ENCODE results near the gene GTPBP4. TPM values are rescaled to one million over a fixed set of nuclear protein-coding genes. Genes with fewer than 3 reads are reported as not detected.

The GTPBP4 gene
- total RNA-seq, 1 experiment from 2014 or later: 44.6 TPM

DNA sequence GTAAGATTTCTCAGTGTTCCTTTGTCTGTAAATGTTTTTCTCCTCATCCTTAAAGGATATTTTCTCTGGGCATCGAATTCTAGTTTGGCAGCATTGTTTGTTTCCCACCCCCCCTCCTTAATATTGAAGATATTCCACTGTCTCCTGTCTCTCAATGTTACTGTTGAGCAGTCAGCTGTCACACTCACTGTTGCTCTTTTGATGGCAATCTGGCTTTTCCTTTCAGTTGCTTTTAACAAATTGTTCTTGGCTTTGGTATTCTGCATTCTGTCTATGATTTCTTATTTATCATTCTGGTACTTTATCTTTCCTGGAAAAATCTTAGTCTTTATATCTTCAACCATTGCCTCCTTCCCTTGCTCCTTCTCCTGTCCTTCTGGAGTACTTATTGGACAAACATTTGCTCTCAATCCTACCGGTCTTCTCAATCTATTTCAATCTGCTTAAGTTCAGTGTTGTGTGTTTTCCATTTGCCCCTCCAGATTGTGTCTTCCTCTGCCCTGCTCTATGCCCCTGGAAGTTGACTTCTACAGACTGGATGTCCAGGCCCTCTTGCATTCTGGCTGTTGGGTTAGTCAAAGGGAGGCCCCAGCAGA is 9.3 kb upstream of the GTPBP4 start:
- no peak for ATAC-seq
- no peaks in the 10 kb centered on the region for H3K79me2 ChIP-seq (ENCODE audit: low read length)
- H3K4me3 ChIP-seq (ENCODE audit: low read length): no peak overlapping the region
- H3K9me3 ChIP-seq (ENCODE audit: low read length): no peaks in the 10 kb centered on the region
- no peaks in the 10 kb centered on the region for H3K9me2 ChIP-seq (replicated peaks; ENCODE audit: low read length)
- no peak for TF ChIP-seq EZH2phosphoT487 (IDR thresholded peaks at IDR 0.05; ENCODE audit: borderline replicate concordance, low read length)
- TF ChIP-seq EZH2 (IDR thresholded peaks at IDR 0.05; ENCODE audit: low read length, unreplicated experiment): no peak
- TF ChIP-seq, protein P1, sequence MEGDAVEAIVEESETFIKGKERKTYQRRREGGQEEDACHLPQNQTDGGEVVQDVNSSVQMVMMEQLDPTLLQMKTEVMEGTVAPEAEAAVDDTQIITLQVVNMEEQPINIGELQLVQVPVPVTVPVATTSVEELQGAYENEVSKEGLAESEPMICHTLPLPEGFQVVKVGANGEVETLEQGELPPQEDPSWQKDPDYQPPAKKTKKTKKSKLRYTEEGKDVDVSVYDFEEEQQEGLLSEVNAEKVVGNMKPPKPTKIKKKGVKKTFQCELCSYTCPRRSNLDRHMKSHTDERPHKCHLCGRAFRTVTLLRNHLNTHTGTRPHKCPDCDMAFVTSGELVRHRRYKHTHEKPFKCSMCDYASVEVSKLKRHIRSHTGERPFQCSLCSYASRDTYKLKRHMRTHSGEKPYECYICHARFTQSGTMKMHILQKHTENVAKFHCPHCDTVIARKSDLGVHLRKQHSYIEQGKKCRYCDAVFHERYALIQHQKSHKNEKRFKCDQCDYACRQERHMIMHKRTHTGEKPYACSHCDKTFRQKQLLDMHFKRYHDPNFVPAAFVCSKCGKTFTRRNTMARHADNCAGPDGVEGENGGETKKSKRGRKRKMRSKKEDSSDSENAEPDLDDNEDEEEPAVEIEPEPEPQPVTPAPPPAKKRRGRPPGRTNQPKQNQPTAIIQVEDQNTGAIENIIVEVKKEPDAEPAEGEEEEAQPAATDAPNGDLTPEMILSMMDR (conservative IDR thresholded peaks at IDR 0.05; ENCODE audit: low read depth, low read length): no peak
- no peaks in the 10 kb centered on the region for H4K20me1 ChIP-seq (ENCODE audit: low read length)
- no peak overlapping the region for H2AFZ ChIP-seq (ENCODE audit: low read length)
- no peaks in the 10 kb centered on the region for H3K27me3 ChIP-seq (ENCODE audit: low read length)
- no TSS peak for BruUV-seq (replicated peaks)
- no peak overlapping the region for H3K9ac ChIP-seq (ENCODE audit: low read length)
- H3F3A ChIP-seq (ENCODE audit: low read length, unreplicated experiment): no peaks in the 10 kb centered on the region
- intact Hi-C loops (cut with micrococcal nuclease): no loop called here
- DNase-seq: no peak
- no peaks in the 10 kb centered on the region for H3K36me3 ChIP-seq (ENCODE audit: low read depth, low read length)
- ChIA-PET CTCF (no interaction called here), POLR2A (ENCODE audit: unreplicated experiment) (no interaction called here)
- H3K4me2 ChIP-seq (ENCODE audit: low read length): no peak overlapping the region
- H3K4me1 ChIP-seq (ENCODE audit: insufficient read depth, low read length): no peaks in the 10 kb centered on the region
- H3K27ac ChIP-seq (ENCODE audit: low read length): no peak overlapping the region

DNA sequence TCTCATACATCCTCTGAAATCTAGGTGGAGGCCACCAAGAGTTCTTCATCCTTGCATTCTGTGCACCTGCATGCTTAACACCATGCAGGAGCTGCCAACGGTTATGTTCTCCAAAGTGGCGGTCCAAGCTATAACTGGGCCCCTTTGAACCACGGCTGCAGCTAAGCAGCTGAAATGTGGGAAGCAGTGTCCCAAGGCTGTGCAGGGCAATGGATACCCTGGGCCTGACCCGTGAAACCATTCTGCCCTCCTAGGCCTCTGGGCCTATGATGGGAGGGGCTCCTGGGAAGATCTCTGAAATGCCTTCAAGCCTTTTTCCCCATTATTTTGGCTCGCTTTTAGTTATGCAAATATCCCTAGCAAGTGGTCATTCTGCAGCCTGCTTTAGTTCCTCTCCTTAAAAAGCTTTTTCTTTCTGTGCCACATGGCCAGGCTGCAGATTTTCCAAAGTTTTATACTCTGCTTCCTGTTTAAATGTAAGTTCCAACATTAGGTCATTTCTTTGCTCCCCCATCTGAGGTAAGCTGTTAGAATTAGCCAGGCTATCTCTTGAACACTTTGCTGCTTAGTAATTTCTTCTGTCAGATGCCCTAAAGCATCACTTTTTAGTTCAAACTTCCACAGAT is 7.7 kb upstream of the GTPBP4 start:
- H3K79me2 ChIP-seq (ENCODE audit: low read length): no peaks in the 10 kb centered on the region
- intact Hi-C loops (cut with micrococcal nuclease): no loop called here
- no peak for ATAC-seq
- H3K4me2 ChIP-seq (ENCODE audit: low read length): no peak overlapping the region
- H3K4me1 ChIP-seq (ENCODE audit: insufficient read depth, low read length): no peaks in the 10 kb centered on the region
- DNase-seq: no peak
- no peaks in the 10 kb centered on the region for H3K36me3 ChIP-seq (ENCODE audit: low read depth, low read length)
- H3K27ac ChIP-seq (ENCODE audit: low read length): no peak overlapping the region
- H3F3A ChIP-seq (ENCODE audit: low read length, unreplicated experiment): no peaks in the 10 kb centered on the region
- H3K9me3 ChIP-seq (ENCODE audit: low read length): no peaks in the 10 kb centered on the region
- no peaks in the 10 kb centered on the region for H3K27me3 ChIP-seq (ENCODE audit: low read length)
- no peak overlapping the region for H2AFZ ChIP-seq (ENCODE audit: low read length)
- H3K9ac ChIP-seq (ENCODE audit: low read length): no peak overlapping the region
- H4K20me1 ChIP-seq (ENCODE audit: low read length): no peaks in the 10 kb centered on the region
- ChIA-PET CTCF (no interaction called here), POLR2A (ENCODE audit: unreplicated experiment) (no interaction called here)
- TF ChIP-seq EZH2phosphoT487 (IDR thresholded peaks at IDR 0.05; ENCODE audit: borderline replicate concordance, low read length) (no peak), EZH2 (IDR thresholded peaks at IDR 0.05; ENCODE audit: low read length, unreplicated experiment) (no peak)
- TF ChIP-seq, protein P1 (conservative IDR thresholded peaks at IDR 0.05; ENCODE audit: low read depth, low read length): no peak
- H3K4me3 ChIP-seq (ENCODE audit: low read length): no peak overlapping the region
- no peaks in the 10 kb centered on the region for H3K9me2 ChIP-seq (replicated peaks; ENCODE audit: low read length)
- BruUV-seq (replicated peaks): no TSS peak

DNA sequence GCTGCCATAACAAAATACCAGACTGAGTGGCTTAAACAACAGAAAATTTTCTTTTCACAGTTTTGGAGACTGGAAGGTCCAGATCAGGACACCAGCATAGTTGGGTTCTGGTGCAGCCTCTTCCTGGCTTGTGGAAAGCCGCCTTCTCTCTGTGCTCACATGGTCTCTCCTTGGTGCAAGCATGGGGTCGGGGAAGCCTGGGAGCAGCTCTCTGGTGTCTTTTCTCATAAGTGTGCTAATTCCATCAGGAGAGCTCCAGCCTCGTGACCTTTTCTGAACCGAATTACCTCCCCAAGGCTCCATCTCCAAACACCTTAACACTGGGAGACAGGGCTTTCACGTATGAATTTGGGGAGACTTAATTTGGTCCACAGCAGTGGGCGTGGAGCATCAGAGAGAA is 4.8 kb upstream of the GTPBP4 start:
- ATAC-seq (no peak), DNase-seq (no peak)
- no peaks in the 10 kb centered on the region for H3K9me3 ChIP-seq (ENCODE audit: low read length)
- H3K4me3 ChIP-seq (ENCODE audit: low read length): no peak overlapping the region
- H3K27me3 ChIP-seq (ENCODE audit: low read length): no peaks in the 10 kb centered on the region
- no peaks in the 10 kb centered on the region for H4K20me1 ChIP-seq (ENCODE audit: low read length)
- peaks cover 9% of the 10 kb centered on the region for H3K79me2 ChIP-seq (ENCODE audit: low read length)
- no peaks in the 10 kb centered on the region for H3K9me2 ChIP-seq (replicated peaks; ENCODE audit: low read length)
- TF ChIP-seq EZH2 (IDR thresholded peaks at IDR 0.05; ENCODE audit: low read length, unreplicated experiment): no peak
- no peak for TF ChIP-seq EZH2phosphoT487 (IDR thresholded peaks at IDR 0.05; ENCODE audit: borderline replicate concordance, low read length)
- TF ChIP-seq, protein P1 (conservative IDR thresholded peaks at IDR 0.05; ENCODE audit: low read depth, low read length): no peak
- peaks cover 14% of the 10 kb centered on the region for H3K4me1 ChIP-seq (ENCODE audit: insufficient read depth, low read length)
- H3K4me2 ChIP-seq (ENCODE audit: low read length): no peak overlapping the region
- H2AFZ ChIP-seq (ENCODE audit: low read length): no peak overlapping the region
- ChIA-PET POLR2A (ENCODE audit: unreplicated experiment) (no interaction called here), CTCF (no interaction called here)
- H3K27ac ChIP-seq (ENCODE audit: low read length): no peak overlapping the region
- H3K36me3 ChIP-seq (ENCODE audit: low read depth, low read length): no peaks in the 10 kb centered on the region
- H3K9ac ChIP-seq (ENCODE audit: low read length): no peak overlapping the region
- intact Hi-C loops (cut with micrococcal nuclease): no loop called here
- no TSS peak for BruUV-seq (replicated peaks)
- no peaks in the 10 kb centered on the region for H3F3A ChIP-seq (ENCODE audit: low read length, unreplicated experiment)
